Thyroid gland (tissue), 4 donors: ENCODE data around the gene APOO.

Source experiments
- POLR2A ChIP-seq, 2 donors: fragments of 450-650 bp; IDR thresholded peaks; one replicate each; pipeline ENCODE4 v1.6.1; 2017; ENCODE audit warnings: antibody characterized with exemption in 2 of 2, mild to moderate bottlenecking in 2 of 2, moderate library complexity in 1 of 2
- TF ChIP-seq, protein P1 (sequence below), 6 experiments: fragments of 200-600 bp in 3 of 6; fragments of 450-650 bp in 3 of 6; sonication (generic) in 3 of 6; IDR thresholded peaks; one replicate each; pipeline ENCODE4 v1.5.1; 2016 to 2019; ENCODE audit warnings: antibody characterized with exemption in 6 of 6, mild to moderate bottlenecking in 2 of 6, inconsistent platforms in 1 of 6, moderate library complexity in 1 of 6

DNA sequence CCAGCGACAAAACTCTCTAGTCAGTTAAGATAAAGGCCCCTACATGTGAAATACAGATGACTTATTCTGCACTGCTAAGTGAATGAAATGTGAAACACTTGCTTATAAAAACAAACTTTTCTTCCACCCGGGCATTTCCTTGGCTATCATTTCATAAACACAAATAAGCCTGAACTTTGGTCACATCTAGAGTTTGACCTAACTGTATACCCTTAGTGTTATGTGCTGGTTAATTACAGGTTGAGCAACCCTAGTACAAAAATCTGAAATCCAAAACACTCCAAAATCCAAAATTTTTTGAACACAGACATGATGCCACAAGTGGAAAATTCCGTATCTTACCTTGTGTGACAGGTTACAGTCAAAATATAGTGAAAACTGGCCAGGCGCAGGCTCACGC lies 78.9 kb downstream of the APOO start:
- TF ChIP-seq, protein P1, sequence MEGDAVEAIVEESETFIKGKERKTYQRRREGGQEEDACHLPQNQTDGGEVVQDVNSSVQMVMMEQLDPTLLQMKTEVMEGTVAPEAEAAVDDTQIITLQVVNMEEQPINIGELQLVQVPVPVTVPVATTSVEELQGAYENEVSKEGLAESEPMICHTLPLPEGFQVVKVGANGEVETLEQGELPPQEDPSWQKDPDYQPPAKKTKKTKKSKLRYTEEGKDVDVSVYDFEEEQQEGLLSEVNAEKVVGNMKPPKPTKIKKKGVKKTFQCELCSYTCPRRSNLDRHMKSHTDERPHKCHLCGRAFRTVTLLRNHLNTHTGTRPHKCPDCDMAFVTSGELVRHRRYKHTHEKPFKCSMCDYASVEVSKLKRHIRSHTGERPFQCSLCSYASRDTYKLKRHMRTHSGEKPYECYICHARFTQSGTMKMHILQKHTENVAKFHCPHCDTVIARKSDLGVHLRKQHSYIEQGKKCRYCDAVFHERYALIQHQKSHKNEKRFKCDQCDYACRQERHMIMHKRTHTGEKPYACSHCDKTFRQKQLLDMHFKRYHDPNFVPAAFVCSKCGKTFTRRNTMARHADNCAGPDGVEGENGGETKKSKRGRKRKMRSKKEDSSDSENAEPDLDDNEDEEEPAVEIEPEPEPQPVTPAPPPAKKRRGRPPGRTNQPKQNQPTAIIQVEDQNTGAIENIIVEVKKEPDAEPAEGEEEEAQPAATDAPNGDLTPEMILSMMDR (IDR thresholded peaks at IDR 0.05), result no peak
- no peak for TF ChIP-seq POLR2A (IDR thresholded peaks at IDR 0.05)
